WERI-Rb-1 (cell line): ENCODE results near the gene JAG1.

Experiments used
- DNase-seq: peaks from one replicate; pipeline ENCODE4 v3.0.0-alpha.2; 2020
- H3K27ac ChIP-seq: fragments of 250-450 bp; sonication (Bioruptor Pico); 2 replicates; pipeline ENCODE4 v1.5.1; 2020; ENCODE audit warnings: mild to moderate bottlenecking, moderate library complexity
- H3K27me3 ChIP-seq: fragments of 250-450 bp; sonication (Bioruptor Pico); 2 replicates; pipeline ENCODE4 v1.5.1; 2021; ENCODE audit warnings: mild to moderate bottlenecking, low read depth, moderate library complexity; ENCODE audit not compliant: insufficient read depth, severe bottlenecking
- H3K36me3 ChIP-seq: fragments of 250-450 bp; sonication (Bioruptor Pico); 2 replicates; pipeline ENCODE4 v1.5.1; 2020; ENCODE audit warnings: mild to moderate bottlenecking, moderate library complexity
- H3K4me3 ChIP-seq: 2 replicates; pipeline ENCODE4 v1.5.1; 2011; ENCODE audit warnings: low read depth, mild to moderate bottlenecking, control low read depth, low read length
- H3K9me3 ChIP-seq: fragments of 250-450 bp; sonication (Bioruptor Pico); 2 replicates; pipeline ENCODE4 v1.5.1; 2021; ENCODE audit warnings: mild to moderate bottlenecking, moderate library complexity; ENCODE audit not compliant: severe bottlenecking
- TF ChIP-seq, protein P1 (sequence below): IDR thresholded peaks from 2 replicates; pipeline ENCODE4 v1.5.1; 2011; ENCODE audit warnings: low read depth, mild to moderate bottlenecking, control low read depth, inconsistent platforms, low read length

Gene JAG1

GRCh38 chr20:10648651-10649050 is 25.1 kb downstream of the JAG1 start:
- no peaks in the 10 kb centered on the region for H3K9me3 ChIP-seq
- no peak overlapping the region for H3K4me3 ChIP-seq
- H3K27ac ChIP-seq = no peak overlapping the region
- TF ChIP-seq, protein P1, sequence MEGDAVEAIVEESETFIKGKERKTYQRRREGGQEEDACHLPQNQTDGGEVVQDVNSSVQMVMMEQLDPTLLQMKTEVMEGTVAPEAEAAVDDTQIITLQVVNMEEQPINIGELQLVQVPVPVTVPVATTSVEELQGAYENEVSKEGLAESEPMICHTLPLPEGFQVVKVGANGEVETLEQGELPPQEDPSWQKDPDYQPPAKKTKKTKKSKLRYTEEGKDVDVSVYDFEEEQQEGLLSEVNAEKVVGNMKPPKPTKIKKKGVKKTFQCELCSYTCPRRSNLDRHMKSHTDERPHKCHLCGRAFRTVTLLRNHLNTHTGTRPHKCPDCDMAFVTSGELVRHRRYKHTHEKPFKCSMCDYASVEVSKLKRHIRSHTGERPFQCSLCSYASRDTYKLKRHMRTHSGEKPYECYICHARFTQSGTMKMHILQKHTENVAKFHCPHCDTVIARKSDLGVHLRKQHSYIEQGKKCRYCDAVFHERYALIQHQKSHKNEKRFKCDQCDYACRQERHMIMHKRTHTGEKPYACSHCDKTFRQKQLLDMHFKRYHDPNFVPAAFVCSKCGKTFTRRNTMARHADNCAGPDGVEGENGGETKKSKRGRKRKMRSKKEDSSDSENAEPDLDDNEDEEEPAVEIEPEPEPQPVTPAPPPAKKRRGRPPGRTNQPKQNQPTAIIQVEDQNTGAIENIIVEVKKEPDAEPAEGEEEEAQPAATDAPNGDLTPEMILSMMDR = no peak
- DNase-seq = no peak
- no peaks in the 10 kb centered on the region for H3K27me3 ChIP-seq
- no peaks in the 10 kb centered on the region for H3K36me3 ChIP-seq

DNA sequence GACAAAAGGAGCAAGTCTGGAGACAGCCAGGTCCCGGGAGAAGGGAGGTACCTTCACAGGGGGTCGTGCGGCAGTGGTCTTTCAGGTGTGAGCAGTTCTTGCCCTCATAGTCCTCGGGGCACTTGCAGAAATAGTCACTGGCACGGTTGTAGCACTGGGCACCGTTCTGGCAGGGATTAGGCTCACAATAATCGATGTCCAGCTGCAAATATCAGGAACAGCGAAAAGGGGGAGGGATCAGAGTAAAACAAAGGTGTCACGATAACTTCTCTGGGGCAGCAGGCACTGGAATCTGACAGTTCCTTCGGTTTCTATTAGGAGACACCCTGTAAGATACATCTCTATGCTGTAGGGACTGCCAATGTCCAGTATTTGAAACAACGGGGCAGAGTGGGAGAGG is 25.9 kb downstream of the JAG1 start:
- Histone ChIP-seq H3K36me3 (no peaks in the 10 kb centered on the region), H3K4me3 (no peak overlapping the region), H3K27ac (no peak overlapping the region), H3K9me3 (no peaks in the 10 kb centered on the region), H3K27me3 (no peaks in the 10 kb centered on the region)
- TF ChIP-seq, protein P1 = no peak
- DNase-seq = no peak

DNA sequence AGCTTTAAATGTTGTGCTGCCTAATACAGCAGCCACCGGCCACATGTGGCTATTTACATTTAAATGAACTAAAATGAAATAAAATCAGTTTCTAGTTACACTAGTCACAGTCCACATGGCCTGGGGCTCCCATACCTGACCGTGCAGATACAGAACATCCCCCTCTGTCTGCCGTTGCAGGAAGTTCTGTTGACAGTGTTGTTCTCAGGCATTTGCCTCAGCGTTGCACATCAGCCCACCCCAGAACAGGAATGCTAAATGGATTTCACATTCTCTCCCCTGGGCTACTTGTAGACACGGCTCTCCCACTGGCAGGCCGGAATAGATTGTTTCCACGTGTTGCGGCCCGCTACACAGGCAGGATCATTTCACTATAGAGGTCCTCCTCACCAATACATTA is 26.3 kb downstream of the JAG1 start:
- Histone ChIP-seq H3K27ac (no peak overlapping the region), H3K4me3 (no peak overlapping the region), H3K9me3 (no peaks in the 10 kb centered on the region), H3K27me3 (no peaks in the 10 kb centered on the region), H3K36me3 (no peaks in the 10 kb centered on the region)
- TF ChIP-seq, protein P1 = peak; percentile 54
- DNase-seq = peak; percentile 30

DNA sequence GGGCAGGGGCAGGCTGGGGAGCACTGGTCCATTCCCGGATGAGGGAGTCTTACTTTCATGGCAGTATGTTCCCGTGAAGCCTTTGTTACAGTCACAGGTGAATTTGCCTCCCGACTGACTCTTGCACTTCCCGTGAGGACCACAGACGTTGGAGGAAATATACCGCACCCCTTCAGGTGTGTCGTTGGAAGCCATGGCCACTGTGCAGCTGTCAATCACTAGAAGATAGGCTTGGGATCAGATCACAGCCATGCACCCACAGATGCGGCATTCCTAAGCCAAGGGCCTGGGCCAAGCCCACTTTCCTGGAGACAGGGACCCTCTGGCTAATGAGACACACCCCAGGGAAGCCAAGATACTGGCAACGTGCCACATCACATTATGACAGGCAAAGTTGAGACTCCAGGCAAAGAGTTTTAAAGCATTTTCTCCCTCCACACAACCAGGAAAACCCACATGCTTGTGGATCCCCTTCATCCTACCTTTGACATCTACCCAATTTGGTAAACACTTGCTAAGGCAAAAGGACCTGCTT is 26.8 kb downstream of the JAG1 start:
- Histone ChIP-seq H3K27ac (no peak overlapping the region), H3K4me3 (no peak overlapping the region), H3K27me3 (no peaks in the 10 kb centered on the region), H3K9me3 (no peaks in the 10 kb centered on the region), H3K36me3 (no peaks in the 10 kb centered on the region)
- TF ChIP-seq, protein P1 = no peak
- no peak for DNase-seq

GRCh38 chr20:10646006-10646405 is 27.8 kb downstream of the JAG1 start:
- Histone ChIP-seq H3K27me3 (no peaks in the 10 kb centered on the region), H3K4me3 (no peak overlapping the region), H3K36me3 (peaks cover 3% of the 10 kb centered on the region; the same call in 1 of the 2 replicates), H3K27ac (no peak overlapping the region), H3K9me3 (no peaks in the 10 kb centered on the region)
- DNase-seq = no peak
- TF ChIP-seq, protein P1 = no peak

GRCh38 chr20:10645205-10645570 is 28.6 kb downstream of the JAG1 start:
- TF ChIP-seq, protein P1 = no peak
- Histone ChIP-seq H3K9me3 (no peaks in the 10 kb centered on the region), H3K27me3 (no peaks in the 10 kb centered on the region), H3K4me3 (no peak overlapping the region), H3K36me3 (peaks cover 3% of the 10 kb centered on the region; the same call in 1 of the 2 replicates), H3K27ac (no peak overlapping the region)
- DNase-seq = no peak
